HEK293 (cell line): ENCODE measurements around the gene ADGRL1.

Source experiments
- CTCF ChIA-PET: fragments of 350-600 bp; formaldehyde crosslinking; extraction: SDS; loops from one replicate; lab custom pipeline; 2021; ENCODE audit warnings: antibody characterized with exemption; lab: Yijun Ruan, JAX
- POLR2A ChIA-PET: fragments of 300-600 bp; formaldehyde crosslinking; extraction: SDS; loops from one replicate; lab custom pipeline; 2020; ENCODE audit warnings: antibody characterized with exemption, inconsistent platforms; lab: Yijun Ruan, JAX
- H3K27ac ChIP-seq: fragments of 200-500 bp; sonication (Bioruptor generic); 2 replicates; pipeline ENCODE4 v1.5.1; 2014; ENCODE audit warnings: low read depth, low read length, control low read depth, inconsistent platforms; ENCODE audit errors: extremely low read depth
- H3K36me3 ChIP-seq, 2 experiments: fragments of 200-500 bp in 1 of 2; sonication (Bioruptor generic) in 1 of 2; 1 replicate in 1 of 2; 2 replicates in 1 of 2; pipeline ENCODE4 v1.5.1; 2014 to 2017; ENCODE audit warnings: inconsistent platforms in 2 of 2, low read length in 2 of 2; ENCODE audit not compliant: control insufficient read depth in 2 of 2, insufficient read depth in 1 of 2
- H3K4me1 ChIP-seq: fragments of 200-500 bp; sonication (Bioruptor generic); 2 replicates; pipeline ENCODE4 v1.5.1; 2014; ENCODE audit warnings: mild to moderate bottlenecking, low read length, inconsistent platforms; ENCODE audit not compliant: control insufficient read depth, insufficient read depth
- H3K4me3 ChIP-seq: 2 replicates; pipeline ENCODE4 v1.5.1; 2011; ENCODE audit warnings: low read depth, mild to moderate bottlenecking, control low read depth, low read length, moderate library complexity
- H3K9me3 ChIP-seq: fragments of 200-500 bp; sonication (Bioruptor generic); 2 replicates; pipeline ENCODE4 v1.5.1; 2014; ENCODE audit warnings: low read depth, low read length, inconsistent platforms; ENCODE audit not compliant: control insufficient read depth, insufficient read depth
- BCL11B ChIP-seq: fragments of 450-650 bp; formaldehyde crosslinking; IDR thresholded peaks from 2 replicates; pipeline ENCODE4 v1.5.1; 2016; ENCODE audit warnings: low read depth, missing biosample characterization, missing genetic modification characterization
- GLIS1 ChIP-seq: fragments of 450-650 bp; formaldehyde crosslinking; IDR thresholded peaks from 2 replicates; pipeline ENCODE4 v1.5.1; 2016; ENCODE audit warnings: missing biosample characterization, missing genetic modification characterization
- GLIS2 ChIP-seq: fragments of 450-650 bp; formaldehyde crosslinking; IDR thresholded peaks from 2 replicates; pipeline ENCODE4 v1.5.1; 2016; ENCODE audit warnings: missing biosample characterization, missing genetic modification characterization
- IKZF3 ChIP-seq: fragments of 450-650 bp; IDR thresholded peaks from 2 replicates; pipeline ENCODE4 v1.5.0; 2018; ENCODE audit warnings: missing biosample characterization, mild to moderate bottlenecking, missing genetic modification characterization, moderate library complexity
- ZBTB8A ChIP-seq: fragments of 450-650 bp; formaldehyde crosslinking; IDR thresholded peaks from 2 replicates; pipeline ENCODE4 v1.5.1; 2016; ENCODE audit warnings: missing biosample characterization, missing genetic modification characterization
- ZFP37 ChIP-seq: fragments of 450-650 bp; formaldehyde crosslinking; IDR thresholded peaks from 2 replicates; pipeline ENCODE4 v1.5.1; 2016; ENCODE audit warnings: missing biosample characterization, missing genetic modification characterization
- ZNF302 ChIP-seq: fragments of 450-650 bp; formaldehyde crosslinking; IDR thresholded peaks from 2 replicates; pipeline ENCODE4 v1.5.1; 2016; ENCODE audit warnings: missing biosample characterization, missing genetic modification characterization, low read depth
- ZNF510 ChIP-seq: fragments of 450-650 bp; formaldehyde crosslinking; IDR thresholded peaks from 2 replicates; pipeline ENCODE4 v1.5.1; 2018; ENCODE audit warnings: mild to moderate bottlenecking, missing genetic modification characterization, missing biosample characterization; ENCODE audit not compliant: insufficient replicate concordance
- ZNF514 ChIP-seq: fragments of 450-650 bp; formaldehyde crosslinking; IDR thresholded peaks from 2 replicates; pipeline ENCODE4 v1.5.1; 2016; ENCODE audit warnings: missing biosample characterization, missing genetic modification characterization
- ZNF654 ChIP-seq: fragments of 450-650 bp; formaldehyde crosslinking; IDR thresholded peaks from 2 replicates; pipeline ENCODE4 v1.5.1; 2016; ENCODE audit warnings: low read depth, missing biosample characterization, missing genetic modification characterization
- ZNF670 ChIP-seq: fragments of 450-650 bp; formaldehyde crosslinking; IDR thresholded peaks from 2 replicates; pipeline ENCODE4 v1.5.1; 2016; ENCODE audit warnings: missing biosample characterization, missing genetic modification characterization, low read depth
- ZSCAN23 ChIP-seq: fragments of 450-650 bp; formaldehyde crosslinking; IDR thresholded peaks from 2 replicates; pipeline ENCODE4 v1.5.1; 2016; ENCODE audit warnings: missing biosample characterization, missing genetic modification characterization
- TF ChIP-seq, protein P1 (sequence below): fragments of 450-650 bp; formaldehyde crosslinking; IDR thresholded peaks from 2 replicates; pipeline ENCODE4 v1.5.1; 2016; ENCODE audit warnings: missing biosample characterization, missing genetic modification characterization

Gene ADGRL1

DNA sequence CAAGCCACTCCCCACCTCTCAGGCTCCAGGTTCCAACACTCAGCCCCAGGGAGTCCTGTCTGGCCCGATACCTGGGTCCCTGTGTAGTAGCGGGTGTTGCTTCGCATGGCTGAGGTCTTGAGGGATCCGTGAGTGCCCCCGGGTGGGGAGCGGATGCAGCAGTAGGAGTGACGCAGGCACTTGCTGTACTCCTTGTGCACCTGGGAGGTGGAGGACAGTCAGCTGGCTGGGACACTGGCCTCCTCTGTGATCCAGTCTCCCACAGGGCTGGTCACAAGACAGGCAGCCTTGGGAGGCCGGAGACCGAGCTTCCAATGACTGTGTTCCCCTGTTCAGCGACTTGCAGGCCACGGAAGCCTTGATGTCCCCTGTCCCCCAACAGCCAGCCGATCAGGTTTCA lies 53.3 kb downstream of the ADGRL1 start:
- H3K4me1 ChIP-seq = no peaks in the 10 kb centered on the region
- no peak overlapping the region for H3K27ac ChIP-seq
- TF ChIP-seq ZNF510 (tag by site-specific recombination) = no peak
- no peak for TF ChIP-seq ZBTB8A (tag by site-specific recombination)
- TF ChIP-seq GLIS1 = peak; percentile 97
- TF ChIP-seq GLIS2 (tag by site-specific recombination) = 0 out of 2 replicates have a peak, but pooled peaks have one; percentile 10
- no peak for TF ChIP-seq BCL11B (tag by site-specific recombination)
- POLR2A ChIA-PET = no interaction called here
- no peaks in the 10 kb centered on the region for H3K9me3 ChIP-seq
- peaks cover 0 to 50% of the 10 kb centered on the region in 2 experiments; a peak in 2 of 3 replicates for H3K36me3 ChIP-seq
- no peak overlapping the region for H3K4me3 ChIP-seq
- CTCF ChIA-PET = interaction anchor here (0.7 kb wide), 1 partner anchor 44 kb away, joined by 3 read pairs; no protein-coding TSS in a partner anchor

DNA sequence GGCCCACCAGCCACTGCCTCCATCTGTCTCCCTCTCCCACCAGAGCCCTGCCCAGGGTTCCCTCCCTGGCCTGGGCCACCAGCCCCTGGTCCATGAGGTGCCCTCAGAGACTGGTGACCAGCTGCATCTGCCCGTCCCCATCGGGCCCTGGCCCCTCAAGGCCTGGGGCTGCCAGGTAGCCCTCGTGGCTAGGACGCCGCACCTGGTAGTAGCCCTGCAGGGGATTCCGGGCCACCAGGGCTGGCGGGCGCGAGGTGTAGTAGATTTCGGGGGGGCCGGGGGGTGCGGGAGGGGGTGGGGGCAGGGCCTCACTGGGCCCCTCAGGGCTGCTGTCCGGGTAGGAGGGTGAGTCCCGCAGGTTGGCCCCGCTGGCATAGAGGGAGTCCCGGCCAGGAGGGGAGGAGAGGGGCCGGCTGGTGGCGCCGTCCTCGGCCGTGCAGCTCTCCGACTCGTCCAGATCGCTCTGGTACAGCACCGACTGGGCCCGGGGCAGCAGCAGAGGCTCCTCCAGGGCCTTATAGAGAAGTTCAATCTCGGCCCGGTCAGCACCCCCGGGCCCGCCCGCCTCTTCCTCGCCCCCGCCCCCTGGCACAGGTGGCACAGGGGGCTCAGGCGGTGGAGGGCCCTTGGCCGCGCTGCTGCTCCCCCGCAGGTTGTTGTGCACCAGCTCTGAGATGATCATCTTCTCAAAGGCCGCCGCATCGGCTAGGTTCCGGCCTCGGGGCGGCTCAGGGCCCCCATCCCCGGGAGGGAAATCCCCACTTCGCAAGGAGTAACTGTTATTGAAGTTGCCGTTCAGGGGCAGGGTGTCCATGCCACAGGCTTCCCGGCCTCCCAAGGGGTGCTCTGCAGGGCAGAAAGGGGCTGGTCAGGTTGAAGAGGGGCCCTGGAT lies 55.0 kb downstream of the ADGRL1 start:
- no peaks in the 10 kb centered on the region for H3K9me3 ChIP-seq
- H3K4me3 ChIP-seq = no peak overlapping the region
- H3K27ac ChIP-seq = no peak overlapping the region
- H3K36me3 ChIP-seq = peaks cover 0 to 35% of the 10 kb centered on the region in 2 experiments; a peak in 2 of 3 replicates
- no peaks in the 10 kb centered on the region for H3K4me1 ChIP-seq
- ChIA-PET CTCF (no interaction called here), POLR2A (interaction anchor here (0.9 kb wide), 1 partner anchor 254 kb away, joined by 3 read pairs; no protein-coding TSS in a partner anchor)
- TF ChIP-seq ZFP37 = no peak
- TF ChIP-seq ZNF670 (tag by site-specific recombination) = no peak
- TF ChIP-seq, protein P1, sequence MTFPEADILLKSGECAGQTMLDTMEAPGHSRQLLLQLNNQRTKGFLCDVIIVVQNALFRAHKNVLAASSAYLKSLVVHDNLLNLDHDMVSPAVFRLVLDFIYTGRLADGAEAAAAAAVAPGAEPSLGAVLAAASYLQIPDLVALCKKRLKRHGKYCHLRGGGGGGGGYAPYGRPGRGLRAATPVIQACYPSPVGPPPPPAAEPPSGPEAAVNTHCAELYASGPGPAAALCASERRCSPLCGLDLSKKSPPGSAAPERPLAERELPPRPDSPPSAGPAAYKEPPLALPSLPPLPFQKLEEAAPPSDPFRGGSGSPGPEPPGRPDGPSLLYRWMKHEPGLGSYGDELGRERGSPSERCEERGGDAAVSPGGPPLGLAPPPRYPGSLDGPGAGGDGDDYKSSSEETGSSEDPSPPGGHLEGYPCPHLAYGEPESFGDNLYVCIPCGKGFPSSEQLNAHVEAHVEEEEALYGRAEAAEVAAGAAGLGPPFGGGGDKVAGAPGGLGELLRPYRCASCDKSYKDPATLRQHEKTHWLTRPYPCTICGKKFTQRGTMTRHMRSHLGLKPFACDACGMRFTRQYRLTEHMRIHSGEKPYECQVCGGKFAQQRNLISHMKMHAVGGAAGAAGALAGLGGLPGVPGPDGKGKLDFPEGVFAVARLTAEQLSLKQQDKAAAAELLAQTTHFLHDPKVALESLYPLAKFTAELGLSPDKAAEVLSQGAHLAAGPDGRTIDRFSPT (tag by site-specific recombination) = 0 out of 2 replicates have a peak, but pooled peaks have one; percentile 17

DNA sequence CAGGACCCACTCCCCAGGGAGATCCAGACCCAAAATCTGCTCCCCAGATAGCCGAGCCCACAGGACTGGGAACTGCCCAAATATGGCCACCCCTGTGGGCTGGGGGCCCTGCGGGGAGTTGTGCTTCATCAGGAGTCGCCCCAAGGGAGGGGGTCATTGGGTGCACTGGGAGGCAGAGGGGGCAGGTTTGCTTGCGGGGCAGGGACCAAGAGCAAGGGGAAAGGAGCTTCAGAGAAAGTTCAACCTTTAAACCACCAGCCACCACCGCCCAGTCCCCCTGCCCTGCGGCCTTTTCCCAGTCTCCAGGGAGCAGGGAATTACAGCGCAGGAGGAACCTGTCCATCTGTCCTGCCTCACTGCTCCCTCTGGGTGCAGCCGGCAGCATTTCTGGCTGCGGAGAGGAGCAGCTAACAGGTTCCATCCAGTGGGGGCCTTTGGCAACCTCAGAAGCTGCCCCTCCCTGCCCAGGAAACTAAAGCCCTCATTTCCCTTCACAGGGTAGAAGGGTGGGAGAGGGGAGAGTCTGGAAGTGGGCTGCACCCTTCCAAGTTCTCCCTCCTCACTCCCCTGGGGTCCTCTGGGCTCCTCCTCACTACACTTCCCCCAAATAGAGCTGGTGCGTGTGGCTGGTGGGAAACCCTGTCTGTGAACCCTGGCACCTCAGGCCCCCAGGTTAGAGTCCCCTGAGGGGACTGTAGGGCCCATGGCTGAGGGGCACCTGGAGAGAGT lies 55.8 kb downstream of the ADGRL1 start:
- H3K36me3 ChIP-seq = peaks cover 0 to 28% of the 10 kb centered on the region in 2 experiments; a peak in 2 of 3 replicates
- no peak overlapping the region for H3K27ac ChIP-seq
- no peaks in the 10 kb centered on the region for H3K4me1 ChIP-seq
- ChIA-PET POLR2A (interaction anchor here (0.6 to 0.9 kb wide), 2 partner anchors 11 to 255 kb away, joined by 3 to 4 read pairs; no protein-coding TSS in a partner anchor), CTCF (interaction anchor here (3.4 kb wide), 1 partner anchor 198 kb away, joined by 17 read pairs; no protein-coding TSS in a partner anchor)
- H3K9me3 ChIP-seq = no peaks in the 10 kb centered on the region
- no peak overlapping the region for H3K4me3 ChIP-seq
- TF ChIP-seq ZSCAN23 (tag by site-specific recombination) = no peak
- no peak for TF ChIP-seq ZNF654 (tag by site-specific recombination)
- peak; percentile 16; the same call in 1 of the 2 replicates for TF ChIP-seq IKZF3 (tag by site-specific recombination)
- no peak for TF ChIP-seq ZNF302 (tag by site-specific recombination)
- no peak for TF ChIP-seq ZNF514 (tag by site-specific recombination)
